HG03280 (cell line): ENCODE measurements around the gene PRDM16.

Experiments used
- ATAC-seq: cut with Tn5 transposase; IDR thresholded peaks from one replicate; pipeline ENCODE4 v1.9.1; 2021; ENCODE audit warnings: mild to moderate bottlenecking, moderate library complexity; ENCODE audit not compliant: unreplicated experiment

The PRDM16 gene

DNA sequence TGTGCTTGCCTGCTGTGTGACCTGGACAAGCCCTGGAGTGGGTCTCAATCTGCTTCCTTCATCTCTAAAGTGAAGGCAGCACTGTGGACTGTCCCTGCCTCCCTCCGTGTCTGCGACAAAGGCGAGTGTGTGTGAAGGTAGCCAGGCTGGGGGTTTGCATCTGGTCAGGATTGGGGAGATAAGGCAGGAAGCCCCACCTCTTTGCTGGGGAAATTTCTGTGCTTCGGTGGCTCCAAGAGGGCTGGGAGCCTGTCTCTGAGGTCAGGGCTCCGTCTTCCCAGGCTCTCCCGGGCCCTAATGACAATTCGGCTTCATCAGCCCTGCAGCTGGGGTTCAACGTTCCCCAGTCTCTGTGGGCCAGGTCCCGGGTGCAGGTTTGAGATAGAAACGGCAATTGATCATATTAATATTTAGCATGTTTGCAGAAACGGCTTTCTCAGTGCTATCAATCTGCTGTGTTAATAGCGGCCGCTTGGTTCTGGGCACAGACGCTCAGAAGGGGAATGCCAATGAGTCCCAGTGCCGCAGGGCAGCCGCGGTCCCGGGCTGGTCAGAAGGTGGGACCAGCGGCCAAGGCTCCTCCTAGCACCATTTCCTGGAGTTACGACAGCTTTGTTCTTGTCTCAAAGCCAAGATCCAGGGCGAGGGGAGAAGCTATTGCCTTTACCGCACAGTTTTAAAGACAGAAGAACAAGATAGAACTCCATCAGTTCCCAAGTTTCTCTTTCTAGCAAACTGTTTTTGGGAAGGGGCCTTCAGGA, 105.7 kb downstream of the PRDM16 start:
- no peak for ATAC-seq

DNA sequence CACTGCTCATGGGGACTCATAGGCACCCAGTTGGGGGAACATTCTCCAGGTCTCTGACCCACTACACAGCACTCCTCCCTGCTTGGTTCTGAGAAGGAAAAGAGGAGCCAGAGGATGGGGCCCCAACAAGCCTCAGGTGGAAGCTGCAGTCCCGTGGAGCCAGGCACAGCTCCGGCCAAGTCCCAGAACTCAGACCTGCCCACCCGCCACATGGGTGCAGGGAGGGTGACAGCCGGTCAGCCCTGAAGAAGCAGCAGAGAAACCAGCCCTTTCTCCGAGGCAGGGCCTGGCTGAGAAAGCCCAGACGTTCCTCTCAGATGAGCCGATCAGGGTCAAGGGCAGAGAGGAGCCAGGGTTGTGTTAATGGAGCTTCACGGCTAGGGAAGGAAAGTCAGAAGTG, 106.5 kb downstream of the PRDM16 start:
- ATAC-seq, result no peak

DNA sequence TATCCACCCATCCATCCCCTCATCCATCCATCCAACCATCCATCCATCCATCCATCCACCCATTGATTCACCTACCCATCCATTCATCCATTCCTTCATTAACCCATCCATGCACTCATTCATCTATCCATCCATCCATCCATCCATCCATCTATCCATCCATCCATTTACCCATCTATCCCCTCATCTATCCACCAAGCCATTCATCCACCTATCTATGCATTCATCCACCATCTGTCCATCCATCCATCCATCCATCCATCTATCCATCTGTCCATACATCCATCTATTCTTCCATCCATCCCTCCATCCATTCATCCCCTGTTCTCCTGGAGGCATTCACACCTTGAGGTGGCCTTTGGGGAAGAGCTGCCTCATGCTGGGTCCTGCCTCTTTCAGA, 107.0 kb downstream of the PRDM16 start:
- ATAC-seq, result no peak

DNA sequence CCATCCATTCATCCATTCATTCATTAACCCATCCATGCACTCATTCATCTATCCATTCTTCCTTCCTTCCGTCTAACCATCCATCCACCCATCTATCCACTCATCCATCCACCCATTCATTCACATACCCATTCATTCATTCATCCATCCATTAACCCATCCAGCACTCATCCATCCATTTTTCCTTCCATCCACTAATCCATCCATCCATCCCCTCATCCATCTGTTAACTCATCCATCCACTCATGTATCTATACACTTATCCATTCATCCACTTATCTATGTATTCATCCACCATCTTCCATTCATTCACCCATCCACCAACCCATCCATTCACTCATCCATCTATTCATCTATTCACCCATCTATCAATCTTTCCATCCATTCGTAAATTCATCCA, 107.8 kb downstream of the PRDM16 start:
- no peak for ATAC-seq

DNA sequence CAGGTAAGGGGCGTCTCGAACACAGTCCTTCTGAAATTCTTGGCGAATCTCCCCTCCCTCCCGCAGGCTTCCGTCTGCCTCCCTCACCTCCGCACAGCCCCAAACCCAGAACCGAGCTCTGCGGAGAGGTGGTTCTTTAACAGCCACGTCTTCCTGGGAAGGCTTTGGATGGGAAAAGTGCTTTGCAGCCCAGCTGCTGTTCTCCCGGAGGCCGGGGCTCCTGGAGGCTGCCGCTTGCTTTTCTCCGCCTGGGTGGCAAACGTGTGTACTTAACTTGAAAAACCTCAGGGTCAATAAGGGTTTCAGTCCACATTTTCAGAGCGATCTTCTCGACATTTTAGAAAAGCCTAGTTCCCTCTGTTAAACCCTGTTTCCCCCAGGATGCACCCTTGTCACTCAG, 109.3 kb downstream of the PRDM16 start:
- ATAC-seq, result no peak

DNA sequence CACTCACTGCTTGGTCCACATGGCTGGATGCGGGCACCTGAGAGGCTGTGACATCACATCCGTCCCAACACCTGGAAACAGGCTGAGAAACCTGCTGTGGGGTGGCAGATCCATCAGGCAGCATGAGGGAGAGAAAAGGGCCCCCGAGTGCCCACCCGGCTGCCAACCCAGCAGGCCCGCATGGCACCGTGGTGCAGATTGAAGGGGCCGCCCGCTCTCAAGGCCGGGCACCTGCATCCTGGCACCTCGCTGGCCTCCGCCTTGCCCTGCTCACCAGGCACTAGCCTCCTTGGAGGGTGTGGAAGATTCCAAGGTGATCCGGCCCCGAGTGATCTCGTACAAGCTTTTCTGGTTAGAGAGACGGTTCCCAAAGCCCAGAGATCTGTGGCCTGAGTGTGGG, 110.5 kb downstream of the PRDM16 start:
- no peak for ATAC-seq

DNA sequence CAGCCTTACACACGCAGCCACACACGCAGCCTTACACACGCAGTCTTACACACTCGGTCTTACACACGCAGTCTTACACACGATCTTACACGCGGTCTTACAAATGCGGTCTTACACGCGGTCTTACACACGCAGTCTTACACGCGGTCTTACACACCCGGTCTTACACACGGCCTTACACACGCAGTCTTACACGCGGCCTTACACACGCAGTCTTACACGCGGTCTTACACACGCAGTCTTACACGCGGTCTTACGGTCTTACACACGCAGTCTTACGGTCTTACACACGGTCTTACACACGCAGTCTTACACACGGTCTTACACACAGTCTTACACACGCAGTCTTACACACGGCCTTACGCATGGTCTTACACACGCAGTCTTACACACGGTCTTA, 111.9 kb downstream of the PRDM16 start:
- no peak for ATAC-seq

DNA sequence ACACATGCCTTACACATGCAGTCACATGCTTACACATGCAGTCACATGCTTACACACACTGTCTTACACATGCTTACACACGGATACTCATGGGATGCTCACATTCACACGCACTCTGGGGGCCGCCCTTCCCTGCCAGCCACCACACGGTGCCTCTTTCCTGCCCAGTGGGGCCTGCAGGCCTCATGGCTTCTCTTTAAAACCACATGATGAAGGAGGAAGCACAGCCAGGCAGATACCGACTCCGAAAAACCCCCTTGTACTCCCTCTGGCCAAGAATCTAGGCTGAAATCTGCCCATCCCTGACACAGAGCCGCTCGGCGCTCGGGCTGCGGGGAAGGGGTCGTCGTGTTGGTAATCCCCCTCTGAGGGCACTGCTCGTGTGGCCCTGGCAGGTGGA, 113.0 kb downstream of the PRDM16 start:
- ATAC-seq, result no peak

DNA sequence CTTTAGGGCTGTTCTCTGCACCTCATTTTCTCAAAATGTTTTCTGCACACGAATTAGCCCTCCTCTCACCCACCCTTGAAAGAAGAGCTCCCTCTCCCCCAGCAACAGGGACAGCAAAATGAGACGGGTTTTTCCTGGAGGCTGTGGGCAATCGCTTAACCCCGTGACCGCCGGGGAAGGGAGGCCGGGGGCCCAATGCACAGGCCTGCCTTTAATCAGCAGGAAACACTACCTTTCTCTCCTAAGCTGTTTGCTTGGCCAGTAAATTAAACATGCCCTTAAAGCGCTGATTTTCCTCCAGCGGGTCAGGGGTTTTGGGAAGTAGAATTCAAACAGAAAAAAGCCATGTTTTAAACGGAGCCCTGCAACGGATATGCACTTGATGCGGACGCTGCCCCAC, 114.4 kb downstream of the PRDM16 start:
- ATAC-seq, result no peak

DNA sequence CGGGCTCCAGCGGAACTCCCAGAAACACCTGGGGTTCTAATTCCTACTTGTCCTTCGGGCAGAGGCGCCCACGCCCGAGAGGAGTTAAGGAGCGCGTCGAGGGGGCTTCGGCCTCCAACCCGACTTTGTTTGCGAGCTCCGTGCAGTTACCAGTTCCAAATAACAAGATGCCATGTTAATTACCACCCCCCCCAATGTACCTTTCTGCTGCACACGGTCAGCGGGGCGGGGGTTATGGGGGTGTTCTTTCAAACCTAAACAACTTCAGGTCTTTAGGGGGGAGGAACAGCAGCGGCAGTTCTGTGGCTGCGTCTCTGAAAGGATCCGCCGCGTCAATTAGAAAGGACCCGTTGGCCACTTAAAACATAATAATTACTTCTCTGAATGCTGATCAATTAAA, 114.8 kb downstream of the PRDM16 start:
- no peak for ATAC-seq

DNA sequence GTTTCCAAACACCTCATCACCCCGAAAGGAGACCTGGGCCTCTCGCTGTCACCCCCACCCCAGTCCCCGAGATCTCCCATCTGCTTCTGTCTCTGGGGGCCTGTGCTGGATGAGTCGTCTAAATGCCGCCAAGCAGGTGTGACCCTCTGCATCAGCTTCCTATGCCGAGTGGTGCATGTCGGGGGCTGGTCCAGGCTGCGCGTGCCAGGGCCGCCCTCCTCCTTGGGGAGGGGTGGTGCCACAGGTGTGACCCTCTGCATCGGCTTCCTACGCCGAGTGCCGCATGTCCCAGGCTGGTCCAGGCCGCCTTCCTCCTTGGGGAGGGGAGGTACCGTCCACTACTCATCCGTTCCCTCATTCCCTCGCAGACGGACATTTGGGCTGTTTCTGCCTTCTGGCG, 115.7 kb downstream of the PRDM16 start:
- ATAC-seq, result no peak

DNA sequence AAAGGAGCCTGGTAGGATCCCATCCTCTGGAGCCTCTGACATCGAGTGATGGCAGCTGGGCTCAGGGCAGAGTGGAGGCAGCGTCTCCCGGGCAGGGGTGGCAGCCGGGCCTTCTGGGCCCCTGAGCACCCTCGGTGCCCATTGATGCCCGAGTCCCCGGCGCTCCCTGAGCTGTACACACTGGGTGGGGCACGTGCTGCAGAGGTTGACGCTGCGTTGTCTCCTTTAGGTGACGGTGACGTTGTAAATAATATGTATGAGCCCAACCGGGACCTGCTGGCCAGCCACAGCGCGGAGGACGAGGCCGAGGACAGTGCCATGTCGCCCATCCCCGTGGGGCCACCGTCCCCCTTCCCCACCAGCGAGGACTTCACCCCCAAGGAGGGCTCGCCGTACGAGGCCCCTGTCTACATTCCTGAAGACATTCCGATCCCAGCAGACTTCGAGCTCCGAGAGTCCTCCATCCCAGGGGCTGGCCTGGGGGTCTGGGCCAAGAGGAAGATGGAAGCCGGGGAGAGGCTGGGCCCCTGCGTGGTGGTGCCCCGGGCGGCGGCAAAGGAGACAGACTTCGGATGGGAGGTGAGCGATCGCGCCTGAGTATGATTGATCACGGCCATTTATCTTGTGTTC, 117.0 kb downstream of the PRDM16 start:
- ATAC-seq, result no peak

DNA sequence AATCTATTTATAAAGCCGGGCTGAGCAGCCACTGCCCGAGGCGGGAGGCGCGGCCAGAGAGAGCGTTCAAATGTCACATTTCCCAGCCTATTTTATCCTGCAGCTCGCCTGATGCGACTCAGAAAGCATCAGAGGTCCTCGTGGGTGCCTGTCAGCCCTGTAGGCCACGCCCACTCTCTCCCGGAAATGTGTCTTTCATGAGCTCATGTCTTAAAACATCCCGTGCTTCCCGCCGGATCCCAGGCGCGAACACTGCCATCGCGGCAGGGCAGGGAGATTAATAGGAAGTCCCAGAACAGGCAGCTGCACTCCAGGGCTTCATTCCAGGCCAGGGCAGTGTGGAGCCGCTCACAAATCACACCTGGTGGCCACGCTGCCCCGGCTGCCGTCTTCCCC, 117.5 kb downstream of the PRDM16 start:
- no peak for ATAC-seq

DNA sequence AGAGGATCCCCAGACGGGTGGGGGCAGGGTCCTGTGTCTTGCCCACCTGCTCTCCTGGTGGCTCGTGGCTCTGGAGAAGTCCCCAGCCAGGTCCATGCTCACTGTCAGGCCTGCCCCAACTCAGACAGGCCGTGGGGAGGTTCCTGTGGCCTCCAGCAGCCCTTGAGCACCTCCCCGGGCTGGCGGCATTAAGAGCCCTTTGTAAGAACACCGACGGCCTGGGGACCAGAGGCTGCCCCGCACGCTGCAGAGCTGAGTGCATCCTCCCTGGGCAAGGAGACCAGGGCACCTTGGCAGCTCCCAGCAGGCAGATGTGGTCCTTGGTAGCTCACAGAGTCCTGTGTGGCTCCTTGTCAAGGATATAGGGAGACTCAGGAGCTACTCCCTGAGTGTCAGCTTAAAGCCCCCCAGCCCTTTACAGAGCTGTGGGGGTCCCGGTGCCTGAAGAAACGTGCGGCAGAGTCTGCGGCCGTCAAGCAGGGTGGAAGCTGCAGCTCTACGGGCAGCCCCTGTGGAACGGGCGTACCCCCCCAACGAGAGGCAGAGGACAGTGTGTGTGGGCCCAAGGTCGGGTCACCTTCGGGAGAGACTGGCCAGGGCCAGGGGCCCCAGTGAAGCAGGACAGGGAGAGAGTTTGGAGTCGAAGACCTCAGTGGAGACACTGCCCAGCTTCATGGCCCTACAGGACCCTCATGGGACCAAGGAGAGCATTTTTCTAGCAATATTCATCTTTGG, 118.6 kb downstream of the PRDM16 start:
- no peak for ATAC-seq

DNA sequence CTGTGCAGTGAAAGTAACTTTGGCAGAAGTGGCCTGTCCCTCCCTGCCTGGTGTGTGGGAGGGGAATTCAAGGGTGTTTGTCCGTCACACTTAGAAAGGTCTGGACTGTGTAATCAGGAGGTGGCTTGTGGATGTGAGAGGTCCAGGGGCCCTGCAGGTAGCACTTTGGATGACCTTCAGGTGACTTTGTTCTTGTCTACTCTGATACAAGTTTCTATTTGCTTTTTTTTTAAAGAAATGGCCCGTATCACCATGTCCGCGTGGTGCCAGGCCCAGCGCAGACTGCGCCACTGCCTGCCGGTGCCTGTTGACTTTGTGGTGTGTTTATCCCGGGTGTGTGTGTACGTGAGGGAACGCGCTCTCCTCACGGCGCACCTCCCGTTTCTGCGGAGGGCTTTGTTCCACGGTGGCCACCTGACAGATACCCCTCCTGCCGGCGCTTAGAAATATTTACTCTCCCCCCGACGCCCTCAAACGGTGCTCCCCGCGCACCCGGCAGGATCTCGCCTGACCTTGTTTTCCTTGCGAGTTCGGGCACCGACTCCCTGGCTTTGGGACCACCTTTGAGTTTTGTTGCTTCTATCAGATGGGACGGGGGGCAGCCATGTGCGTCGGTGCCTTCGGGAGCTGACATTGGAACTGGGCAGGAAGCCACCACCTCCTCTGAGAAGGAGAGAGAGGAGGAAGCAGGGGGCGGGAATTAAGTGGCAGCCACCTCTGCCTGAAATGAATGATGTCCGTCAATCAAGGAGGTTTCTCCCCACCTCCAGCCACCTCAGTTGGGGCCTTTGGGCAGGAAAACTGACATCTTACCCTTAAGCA, 119.4 kb downstream of the PRDM16 start:
- no peak for ATAC-seq

DNA sequence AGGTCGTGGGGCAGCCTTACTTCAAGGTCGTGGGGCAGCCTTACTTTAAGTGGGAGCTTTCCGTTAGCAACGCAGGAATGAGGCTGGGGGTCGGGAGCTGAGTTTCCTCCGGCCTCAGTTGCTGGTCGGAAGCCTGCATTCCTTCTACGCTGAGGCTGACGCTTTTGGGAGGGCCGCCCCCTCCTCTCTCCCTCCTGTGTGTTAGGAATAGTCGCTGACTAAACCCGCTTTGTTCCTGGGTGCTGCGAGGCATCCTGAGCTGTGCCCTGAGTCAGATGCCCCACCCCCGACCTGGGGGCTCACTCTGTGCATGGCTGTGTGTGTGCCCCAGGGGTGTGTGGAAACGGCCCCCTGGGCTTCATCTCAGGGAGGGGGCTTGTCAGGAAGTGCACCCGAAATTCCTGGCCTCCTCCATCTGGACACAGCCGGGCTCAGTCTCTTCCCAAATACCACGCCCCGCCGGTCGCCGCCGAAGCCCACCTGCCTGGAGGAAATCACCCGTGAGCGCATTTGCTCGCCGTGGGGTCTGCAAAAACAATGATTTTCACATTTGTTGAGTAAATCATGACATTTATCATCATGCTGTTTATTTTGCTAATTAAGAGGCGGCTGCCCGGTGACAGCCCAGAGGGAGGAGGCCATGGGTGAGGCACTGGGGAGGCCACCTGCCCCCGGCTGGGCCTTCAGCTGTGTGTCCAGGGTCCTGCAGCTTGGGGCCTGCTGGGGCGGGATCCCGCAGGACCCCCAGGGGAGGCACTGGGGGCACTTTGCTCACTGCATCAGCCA, 121.4 kb downstream of the PRDM16 start:
- ATAC-seq, result no peak

DNA sequence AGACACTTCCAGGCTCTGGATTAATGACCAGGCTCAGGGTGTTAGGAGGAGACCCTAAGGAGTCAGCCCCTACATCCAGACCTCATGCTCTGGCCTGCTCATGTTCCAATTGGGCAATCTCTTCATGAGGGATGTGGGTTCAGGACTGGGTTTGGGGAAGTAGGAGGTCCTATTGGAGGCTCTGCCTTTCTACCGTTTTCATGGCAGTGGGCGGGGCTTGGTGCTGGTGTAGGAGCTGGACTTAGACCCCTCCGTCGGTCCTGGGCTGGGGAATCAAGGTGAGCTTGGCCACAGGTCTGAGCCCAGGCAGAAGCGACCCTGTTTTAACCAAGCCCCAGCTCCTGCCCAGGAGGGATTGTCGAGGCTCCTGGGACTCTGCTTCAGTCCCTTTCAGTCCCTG, 123.4 kb downstream of the PRDM16 start:
- ATAC-seq, result no peak

DNA sequence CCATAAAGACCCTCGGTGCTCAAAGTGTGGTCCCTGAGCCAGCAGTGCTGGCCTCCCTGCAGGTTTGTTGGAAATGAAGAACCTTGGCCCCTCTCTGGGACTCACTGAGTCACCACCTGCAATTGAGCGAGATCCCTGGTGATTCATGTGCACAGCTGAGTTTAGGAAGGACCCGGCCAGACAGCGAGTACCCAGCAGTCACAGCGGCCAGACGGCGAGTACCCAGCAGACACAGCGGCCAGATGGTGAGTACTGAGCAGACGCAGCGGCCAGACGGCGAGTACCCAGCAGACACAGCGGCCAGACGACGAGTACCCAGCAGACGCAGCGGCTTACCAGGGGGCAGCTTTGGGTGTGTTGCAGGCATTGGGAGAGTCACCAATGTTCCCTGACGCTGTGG, 123.8 kb downstream of the PRDM16 start:
- no peak for ATAC-seq

DNA sequence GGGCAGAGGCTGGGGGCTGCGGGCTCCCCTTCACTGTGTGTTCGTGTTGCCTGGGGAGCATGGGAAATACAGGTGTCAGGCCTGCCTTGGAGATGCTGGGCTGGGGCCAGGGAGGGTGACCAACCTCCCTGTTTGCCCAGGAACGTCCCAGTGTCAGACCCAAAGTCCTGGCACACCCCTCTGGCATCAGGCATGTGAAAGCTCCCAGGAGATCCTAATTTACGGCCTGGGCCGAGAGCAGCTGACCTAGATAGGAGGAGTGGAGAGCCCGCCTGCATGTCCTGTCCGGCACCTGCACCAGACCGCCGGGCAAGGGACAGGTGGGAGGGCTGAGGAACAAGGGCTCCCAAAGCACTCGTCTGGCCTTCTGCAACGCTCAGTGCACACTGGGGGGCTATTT, 124.8 kb downstream of the PRDM16 start:
- ATAC-seq, result no peak

DNA sequence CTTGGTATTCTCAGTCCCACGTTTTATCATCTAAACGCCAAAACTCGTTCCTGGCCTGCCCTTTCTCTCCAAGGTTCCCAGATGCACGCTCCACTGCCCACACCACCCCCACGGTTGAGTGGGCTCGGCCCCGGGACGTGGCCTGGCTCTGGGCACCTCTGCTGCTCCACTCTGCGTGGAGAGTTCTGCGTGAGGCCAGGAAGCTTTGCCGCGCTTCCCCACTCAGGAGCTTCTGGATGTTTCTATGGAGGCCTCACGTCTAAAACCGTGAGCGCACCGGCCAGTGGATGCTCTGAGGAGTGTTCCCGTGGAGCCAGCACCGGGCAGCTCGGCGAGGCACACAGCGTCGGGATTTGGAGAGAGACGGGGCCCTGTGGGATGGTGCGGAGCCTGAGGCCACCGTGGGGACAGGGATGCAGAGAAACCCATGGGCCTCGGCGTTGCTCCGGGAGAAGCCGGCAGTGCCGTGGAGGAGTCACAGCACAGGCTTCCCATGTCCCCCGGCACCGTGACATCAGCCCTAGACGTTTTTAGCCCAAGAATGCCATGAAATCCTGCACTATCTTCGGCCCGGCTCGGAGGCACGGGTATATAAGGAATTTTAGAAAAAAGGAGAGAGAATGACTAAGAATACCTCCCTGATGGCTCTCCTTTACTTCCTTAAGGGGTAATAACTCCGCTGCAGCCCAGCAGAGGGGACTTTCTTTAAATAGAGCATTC, 125.9 kb downstream of the PRDM16 start:
- no peak for ATAC-seq
